Measurements from ENCODE around the gene NOL3.

Gene NOL3

GRCh38 chr16:67179421-67180080 lies 9.2 kb downstream of the NOL3 start:
- H3K27ac Mint-ChIP-seq: no peak overlapping the region
- no peak for DNase-seq
- no peaks in the 10 kb centered on the region for H3K9me3 Mint-ChIP-seq
- H3K27me3 Mint-ChIP-seq (ENCODE audit: low read depth, poor library complexity): peaks cover 55% of the 10 kb centered on the region
- H3K36me3 Mint-ChIP-seq (ENCODE audit: low read depth): peaks cover 21% of the 10 kb centered on the region
- peaks cover 12% of the 10 kb centered on the region for H3K4me1 Mint-ChIP-seq
- TF ChIP-seq CTCF (IDR thresholded peaks at IDR 0.05): no peak
- no peak overlapping the region for H3K4me3 Mint-ChIP-seq

DNA sequence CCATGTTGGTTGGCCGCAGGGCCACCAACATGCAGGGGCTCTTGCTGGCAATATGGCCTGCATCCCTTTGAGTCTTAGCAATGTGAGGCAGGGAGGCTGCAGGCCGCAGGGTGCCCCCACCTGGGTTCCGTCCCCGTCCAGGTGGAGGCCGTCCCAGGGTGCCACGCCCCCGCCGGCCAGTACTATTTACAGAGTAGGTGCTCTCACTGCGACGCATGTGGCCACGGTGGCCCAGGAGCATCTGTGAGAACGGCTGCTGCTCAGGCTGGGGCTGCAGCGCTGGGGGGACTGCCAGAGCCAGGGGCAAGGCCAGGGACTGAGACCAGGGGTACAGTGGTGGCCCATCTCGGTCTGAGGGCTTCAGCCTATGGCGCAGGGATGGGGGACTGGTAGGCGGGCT lies 9.8 kb downstream of the NOL3 start:
- H3K4me1 Mint-ChIP-seq: peaks cover 15% of the 10 kb centered on the region
- no peak for TF ChIP-seq CTCF (IDR thresholded peaks at IDR 0.05)
- no peak overlapping the region for H3K4me3 Mint-ChIP-seq
- no peak for DNase-seq
- peaks cover 2% of the 10 kb centered on the region for H3K9me3 Mint-ChIP-seq
- H3K36me3 Mint-ChIP-seq (ENCODE audit: low read depth): peaks cover 21% of the 10 kb centered on the region
- no peak overlapping the region for H3K27ac Mint-ChIP-seq
- peaks cover 55% of the 10 kb centered on the region for H3K27me3 Mint-ChIP-seq (ENCODE audit: low read depth, poor library complexity)

DNA sequence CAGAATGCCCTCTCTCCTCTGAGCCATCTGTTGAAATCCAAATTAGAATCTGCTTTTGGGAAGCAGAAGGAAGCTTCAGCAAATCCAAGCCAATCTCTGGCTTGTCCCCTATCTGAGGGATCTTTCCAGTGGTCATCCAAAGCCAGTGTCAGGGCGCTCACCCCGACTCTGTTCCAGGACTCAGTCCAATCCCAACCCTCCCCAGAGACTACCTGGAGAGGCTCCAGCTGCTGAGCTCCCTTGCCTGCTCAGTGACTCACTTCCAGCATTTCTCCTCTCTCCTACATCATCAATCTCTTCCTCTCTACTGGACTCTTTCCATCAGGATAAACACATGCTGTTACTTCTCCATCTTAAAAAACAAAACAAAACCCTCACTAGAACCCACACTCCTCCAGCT lies 11.0 kb downstream of the NOL3 start:
- Mint-ChIP-seq H3K36me3 (ENCODE audit: low read depth) (peaks cover 10% of the 10 kb centered on the region), H3K9me3 (peaks cover 3% of the 10 kb centered on the region)

GRCh38 chr16:67182288-67182687 lies 11.9 kb downstream of the NOL3 start:
- no peak overlapping the region for H3K27ac Mint-ChIP-seq
- H3K4me3 Mint-ChIP-seq: no peak overlapping the region
- no peak for TF ChIP-seq CTCF (IDR thresholded peaks at IDR 0.05)
- peaks cover 4% of the 10 kb centered on the region for H3K36me3 Mint-ChIP-seq (ENCODE audit: low read depth)
- no peak for DNase-seq
- H3K4me1 Mint-ChIP-seq: peaks cover 20% of the 10 kb centered on the region
- H3K9me3 Mint-ChIP-seq: peaks cover 3% of the 10 kb centered on the region
- H3K27me3 Mint-ChIP-seq (ENCODE audit: low read depth, poor library complexity): peaks cover 51% of the 10 kb centered on the region

More for the DNA sequence above, 11.0 kb downstream of the NOL3 start:
- Mint-ChIP-seq H3K27ac (no peak overlapping the region), H3K4me3 (no peak overlapping the region), H3K4me1 (peaks cover 20% of the 10 kb centered on the region), H3K27me3 (ENCODE audit: low read depth, poor library complexity) (peaks cover 55% of the 10 kb centered on the region)
- no peak for DNase-seq
- no peak for TF ChIP-seq CTCF (IDR thresholded peaks at IDR 0.05)

GRCh38 chr16:67183284-67183626 lies 12.9 kb downstream of the NOL3 start:
- H3K4me1 Mint-ChIP-seq: peaks cover 16% of the 10 kb centered on the region
- H3K27me3 Mint-ChIP-seq (ENCODE audit: low read depth, poor library complexity): peaks cover 48% of the 10 kb centered on the region
- no peaks in the 10 kb centered on the region for H3K36me3 Mint-ChIP-seq (ENCODE audit: low read depth)

More at GRCh38 chr16:67183284-67183626, 12.9 kb downstream of the NOL3 start:
- TF ChIP-seq CTCF (IDR thresholded peaks at IDR 0.05): no peak
- H3K4me3 Mint-ChIP-seq: no peak overlapping the region
- DNase-seq: no peak
- H3K27ac Mint-ChIP-seq: no peak overlapping the region
- peaks cover 3% of the 10 kb centered on the region for H3K9me3 Mint-ChIP-seq
